Neuron (in vitro differentiated cells): ENCODE results near the gene DTX3.
"Not testable (repeated sequence)": the region's sequence is repeated elsewhere in the genome, so short reads cannot be mapped to it uniquely, and the experiment has no call there.

Experiments used
- H2AFZ ChIP-seq: one replicate; pipeline ENCODE4 v1.6.1; 2013; ENCODE audit warnings: low read depth, mild to moderate bottlenecking, inconsistent platforms, low read length, moderate library complexity
- H3K27me3 ChIP-seq: one replicate; pipeline ENCODE4 v1.6.1; 2013; ENCODE audit warnings: low read length; ENCODE audit not compliant: insufficient read depth
- H3K36me3 ChIP-seq: one replicate; pipeline ENCODE4 v1.6.1; 2013; ENCODE audit warnings: low read length; ENCODE audit not compliant: insufficient read depth
- H3K4me1 ChIP-seq: one replicate; pipeline ENCODE4 v1.6.1; 2013; ENCODE audit warnings: low read length; ENCODE audit not compliant: insufficient read depth
- H3K4me3 ChIP-seq: 2 replicates; pipeline ENCODE4 v1.5.1; 2013; ENCODE audit warnings: mild to moderate bottlenecking, low read length, moderate library complexity
- H3K9me3 ChIP-seq: one replicate; pipeline ENCODE4 v1.6.1; 2013; ENCODE audit warnings: low read length

The DTX3 gene

GRCh38 chr12:57613427-57614109, 8.9 kb downstream of the DTX3 start:
- Histone ChIP-seq H3K27me3 (no peaks in the 10 kb centered on the region), H2AFZ (no peak overlapping the region), H3K4me3 (no peak overlapping the region), H3K9me3 (peaks cover 2% of the 10 kb centered on the region), H3K36me3 (peaks cover 51% of the 10 kb centered on the region), H3K4me1 (peaks cover 13% of the 10 kb centered on the region)

- Histone ChIP-seq H3K4me3 (no peak overlapping the region), H3K4me1 (peaks cover 13% of the 10 kb centered on the region), H3K27me3 (no peaks in the 10 kb centered on the region), H3K36me3 (peaks cover 43% of the 10 kb centered on the region), H2AFZ (no peak overlapping the region), H3K9me3 (peaks cover 2% of the 10 kb centered on the region)
Observed at GRCh38 chr12:57614178-57614947, 9.7 kb downstream of the DTX3 start.

GRCh38 chr12:57614948-57615500, 10.4 kb downstream of the DTX3 start:
- peaks cover 43% of the 10 kb centered on the region for H3K36me3 ChIP-seq
- H3K27me3 ChIP-seq, result no peaks in the 10 kb centered on the region
- no peak overlapping the region for H3K4me3 ChIP-seq
- peaks cover 13% of the 10 kb centered on the region for H3K4me1 ChIP-seq
- H3K9me3 ChIP-seq, result peaks cover 2% of the 10 kb centered on the region
- no peak overlapping the region for H2AFZ ChIP-seq

DNA sequence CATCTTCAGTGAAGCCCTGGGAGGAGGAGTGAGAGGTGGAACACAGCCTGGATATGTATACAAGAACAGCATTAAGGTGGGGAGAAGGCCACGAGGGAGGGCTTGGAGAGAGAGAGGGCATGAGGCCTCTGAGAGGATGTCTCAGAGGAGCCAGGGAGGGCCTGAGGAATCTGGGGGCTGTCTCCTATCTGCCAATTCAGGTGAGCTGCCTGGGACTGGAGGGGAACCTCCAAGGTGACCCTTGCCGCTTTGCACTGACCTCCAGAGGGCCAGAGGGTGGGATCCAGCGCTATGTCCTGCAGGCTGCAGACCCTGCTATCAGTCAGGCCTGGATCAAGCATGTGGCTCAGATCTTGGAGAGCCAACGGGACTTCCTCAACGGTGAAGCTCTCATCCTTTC, 11.0 kb downstream of the DTX3 start:
- Histone ChIP-seq H3K36me3 (peaks cover 43% of the 10 kb centered on the region), H3K4me1 (peaks cover 10% of the 10 kb centered on the region), H3K27me3 (no peaks in the 10 kb centered on the region), H3K9me3 (peaks cover 2% of the 10 kb centered on the region), H3K4me3 (no peak overlapping the region), H2AFZ (no peak overlapping the region)

DNA sequence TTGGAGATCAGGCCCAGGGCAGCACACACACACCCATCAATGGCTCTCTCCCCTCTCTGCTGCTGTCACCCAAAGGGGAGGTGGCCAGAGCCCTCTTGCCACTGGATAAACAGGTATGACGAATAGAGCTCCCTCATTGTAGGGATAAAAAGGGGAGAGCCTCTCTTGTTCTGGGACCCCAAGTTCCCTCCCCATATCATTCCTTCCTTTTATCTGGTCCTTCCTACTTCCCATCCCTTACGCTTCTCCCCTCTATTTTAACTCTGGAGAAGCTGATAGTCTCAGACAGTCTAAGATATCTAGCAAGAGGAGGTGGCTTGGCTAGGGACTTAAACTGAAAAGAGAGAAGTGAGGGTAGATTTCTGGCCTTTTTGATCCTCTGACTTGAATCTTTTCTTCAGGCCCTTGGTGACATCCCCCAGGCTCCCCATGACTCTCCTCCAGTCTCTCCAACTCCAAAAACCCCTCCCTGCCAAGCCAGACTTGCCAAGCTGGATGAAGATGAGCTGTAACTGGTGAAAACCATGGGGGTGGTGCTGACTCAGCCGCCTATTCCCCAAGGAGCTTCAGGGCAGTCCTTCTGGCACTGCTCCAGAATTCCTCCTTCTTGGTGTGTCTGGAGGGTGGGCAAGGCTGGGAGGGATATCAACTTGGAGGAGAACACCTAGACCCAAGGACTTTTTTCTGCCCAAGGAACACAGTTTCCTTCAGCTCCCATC, 11.9 kb downstream of the DTX3 start:
- peaks cover 43% of the 10 kb centered on the region for H3K36me3 ChIP-seq
- H3K9me3 ChIP-seq, result peaks cover 2% of the 10 kb centered on the region
- no peaks in the 10 kb centered on the region for H3K27me3 ChIP-seq
- no peak overlapping the region for H2AFZ ChIP-seq
- no peak overlapping the region for H3K4me3 ChIP-seq
- H3K4me1 ChIP-seq, result peaks cover 6% of the 10 kb centered on the region

DNA sequence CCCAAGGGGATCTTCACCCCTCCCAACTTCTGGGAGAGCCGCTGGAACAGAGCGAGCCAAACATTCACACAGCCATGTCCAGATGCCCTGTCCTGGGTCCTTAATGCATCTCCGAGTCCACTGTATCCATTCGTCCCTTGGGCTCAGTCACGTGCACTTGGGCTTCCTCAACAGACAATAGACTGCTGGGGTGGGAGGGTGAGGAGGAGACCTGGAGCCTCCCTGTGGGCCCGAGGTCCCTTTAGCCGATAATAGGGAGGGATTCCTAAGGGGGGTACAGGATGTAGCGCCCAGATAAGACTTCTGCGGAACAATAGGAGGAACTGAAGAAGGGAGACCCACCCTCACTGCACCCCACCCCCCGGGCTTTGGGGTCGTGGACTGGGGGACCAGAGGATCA, 13.3 kb downstream of the DTX3 start:
- Histone ChIP-seq H3K9me3 (peaks cover 2% of the 10 kb centered on the region), H3K36me3 (peaks cover 43% of the 10 kb centered on the region), H2AFZ (no peak overlapping the region), H3K4me1 (no peaks in the 10 kb centered on the region), H3K4me3 (no peak overlapping the region), H3K27me3 (no peaks in the 10 kb centered on the region)

- peaks cover 38% of the 10 kb centered on the region for H3K36me3 ChIP-seq
- not testable (repeated sequence) for H3K4me3 ChIP-seq, H3K27me3 ChIP-seq, H3K9me3 ChIP-seq, H3K4me1 ChIP-seq, H2AFZ ChIP-seq
Observed at GRCh38 chr12:57618431-57618830, 13.8 kb downstream of the DTX3 start.

DNA sequence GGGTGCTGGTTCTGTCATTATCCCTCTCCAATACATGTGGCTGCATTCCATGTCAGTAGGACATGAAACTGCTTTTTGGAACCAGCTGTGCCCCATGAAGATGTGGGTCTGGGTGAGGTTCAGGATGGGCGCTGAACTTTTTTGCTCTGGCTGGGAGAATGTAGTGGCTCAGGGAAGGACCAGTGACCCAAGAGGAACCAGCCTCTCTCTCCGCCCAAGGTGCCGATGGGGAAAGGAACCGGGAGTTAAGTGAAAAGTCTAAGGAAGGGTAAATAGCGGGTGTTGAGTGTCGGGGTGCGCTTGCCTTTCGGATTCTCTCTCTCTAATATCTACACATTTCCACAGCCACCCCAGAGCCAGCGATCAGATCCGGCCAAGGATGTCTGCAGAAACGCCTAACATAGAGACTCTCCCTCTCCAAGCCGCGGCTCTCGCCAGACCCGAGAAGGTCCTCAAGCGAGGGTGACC, 14.4 kb downstream of the DTX3 start:
- H2AFZ ChIP-seq, result no peak overlapping the region
- H3K27me3 ChIP-seq, result no peaks in the 10 kb centered on the region
- peaks cover 2% of the 10 kb centered on the region for H3K9me3 ChIP-seq
- H3K4me1 ChIP-seq, result no peaks in the 10 kb centered on the region
- peaks cover 32% of the 10 kb centered on the region for H3K36me3 ChIP-seq
- H3K4me3 ChIP-seq, result no peak overlapping the region

GRCh38 chr12:57619434-57620244, 15.0 kb downstream of the DTX3 start:
- no peak overlapping the region for H3K4me3 ChIP-seq
- H3K4me1 ChIP-seq, result no peaks in the 10 kb centered on the region
- peaks cover 2% of the 10 kb centered on the region for H3K9me3 ChIP-seq
- H3K27me3 ChIP-seq, result no peaks in the 10 kb centered on the region
- no peak overlapping the region for H2AFZ ChIP-seq
- peaks cover 28% of the 10 kb centered on the region for H3K36me3 ChIP-seq

- Histone ChIP-seq H3K4me3 (no peak overlapping the region), H3K27me3 (no peaks in the 10 kb centered on the region), H3K4me1 (no peaks in the 10 kb centered on the region), H3K36me3 (peaks cover 27% of the 10 kb centered on the region), H2AFZ (no peak overlapping the region), H3K9me3 (peaks cover under 1% of the 10 kb centered on the region)
Observed at GRCh38 chr12:57620245-57620935, 15.8 kb downstream of the DTX3 start.

DNA sequence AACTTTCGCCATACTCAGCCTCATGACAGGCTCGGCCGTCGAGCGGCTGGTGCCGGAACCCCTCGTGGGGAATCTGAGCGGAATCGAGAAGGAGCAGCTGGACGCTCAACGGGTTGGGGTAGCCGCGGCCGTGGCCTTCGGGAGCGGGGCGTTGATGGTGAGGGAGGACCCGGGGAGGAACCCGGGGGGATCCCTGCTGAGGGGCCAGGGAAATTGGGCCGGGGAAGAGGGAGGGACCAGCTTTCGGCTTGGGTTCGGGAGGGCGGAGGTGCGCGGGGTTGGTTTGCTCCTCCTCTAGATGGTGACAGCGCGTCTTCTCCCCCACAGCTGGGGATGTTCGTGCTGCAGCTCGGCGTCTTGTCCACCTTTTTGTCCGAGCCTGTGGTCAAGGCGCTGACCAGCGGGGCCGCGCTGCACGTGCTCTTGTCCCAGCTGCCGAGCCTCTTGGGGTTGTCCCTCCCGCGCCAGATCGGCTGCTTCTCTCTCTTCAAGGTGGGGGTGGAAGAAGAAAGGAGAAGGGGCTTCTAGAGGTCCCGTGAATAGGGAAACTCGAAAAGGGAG, 16.4 kb downstream of the DTX3 start:
- Histone ChIP-seq H3K4me3 (no peak overlapping the region), H3K4me1 (no peaks in the 10 kb centered on the region), H3K27me3 (no peaks in the 10 kb centered on the region), H3K9me3 (no peaks in the 10 kb centered on the region), H3K36me3 (peaks cover 22% of the 10 kb centered on the region), H2AFZ (no peak overlapping the region)
